PFSK-1 (cell line): ENCODE data around the gene ZBTB1.

Experiments used
- FOXP2 ChIP-seq: optimal IDR thresholded peaks from 2 replicates; pipeline ENCODE3; 2011; ENCODE audit warnings: borderline replicate concordance, control low read depth, inconsistent platforms; ENCODE audit not compliant: insufficient read depth; ENCODE audit errors: extremely low read length, extremely low read depth
- POLR2AphosphoS5 ChIP-seq: IDR thresholded peaks from 2 replicates; pipeline ENCODE4 v1.6.1; 2012; ENCODE audit warnings: low read depth, mild to moderate bottlenecking, control low read depth, low read length, moderate library complexity
- SIN3A ChIP-seq: IDR thresholded peaks from 2 replicates; pipeline ENCODE4 v1.6.1; 2012; ENCODE audit warnings: mild to moderate bottlenecking, low read length, moderate library complexity, borderline replicate concordance; ENCODE audit not compliant: insufficient read depth
- TAF1 ChIP-seq: IDR thresholded peaks from 2 replicates; pipeline ENCODE4 v1.6.1; 2012; ENCODE audit warnings: low read length, control low read depth, borderline replicate concordance; ENCODE audit not compliant: insufficient read depth
- TF ChIP-seq, protein P1 (sequence below), 2 experiments: IDR thresholded peaks; 2 replicates each; pipeline versions ENCODE4 v1.6.1 to v1.8.0; 2011 to 2012; ENCODE audit warnings: low read depth in 2 of 2, low read length in 2 of 2, control low read depth in 1 of 2, inconsistent platforms in 1 of 2, mild to moderate bottlenecking in 1 of 2, moderate library complexity in 1 of 2; ENCODE audit not compliant: insufficient read depth in 1 of 2

Gene ZBTB1

DNA sequence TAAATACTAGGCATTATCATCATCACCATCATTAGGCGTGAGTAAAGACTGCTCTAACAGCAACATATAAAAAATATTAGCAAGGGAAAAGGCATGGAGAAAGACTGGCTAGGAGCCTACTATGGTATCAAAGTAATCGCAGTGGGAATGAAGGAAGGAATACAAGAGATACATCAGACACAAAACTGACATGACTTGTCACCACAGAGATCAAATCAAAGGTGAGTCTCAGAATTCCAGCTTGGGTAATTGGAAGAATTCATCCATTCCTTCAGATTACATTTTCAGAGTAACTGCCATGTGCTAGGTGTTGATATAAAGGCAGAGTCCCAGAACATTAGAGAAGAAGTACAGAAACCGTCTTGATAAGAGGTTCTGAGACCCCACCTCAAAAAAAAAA is 11.1 kb upstream of the ZBTB1 start:
- TF ChIP-seq FOXP2 = no peak
- TF ChIP-seq, protein P1, sequence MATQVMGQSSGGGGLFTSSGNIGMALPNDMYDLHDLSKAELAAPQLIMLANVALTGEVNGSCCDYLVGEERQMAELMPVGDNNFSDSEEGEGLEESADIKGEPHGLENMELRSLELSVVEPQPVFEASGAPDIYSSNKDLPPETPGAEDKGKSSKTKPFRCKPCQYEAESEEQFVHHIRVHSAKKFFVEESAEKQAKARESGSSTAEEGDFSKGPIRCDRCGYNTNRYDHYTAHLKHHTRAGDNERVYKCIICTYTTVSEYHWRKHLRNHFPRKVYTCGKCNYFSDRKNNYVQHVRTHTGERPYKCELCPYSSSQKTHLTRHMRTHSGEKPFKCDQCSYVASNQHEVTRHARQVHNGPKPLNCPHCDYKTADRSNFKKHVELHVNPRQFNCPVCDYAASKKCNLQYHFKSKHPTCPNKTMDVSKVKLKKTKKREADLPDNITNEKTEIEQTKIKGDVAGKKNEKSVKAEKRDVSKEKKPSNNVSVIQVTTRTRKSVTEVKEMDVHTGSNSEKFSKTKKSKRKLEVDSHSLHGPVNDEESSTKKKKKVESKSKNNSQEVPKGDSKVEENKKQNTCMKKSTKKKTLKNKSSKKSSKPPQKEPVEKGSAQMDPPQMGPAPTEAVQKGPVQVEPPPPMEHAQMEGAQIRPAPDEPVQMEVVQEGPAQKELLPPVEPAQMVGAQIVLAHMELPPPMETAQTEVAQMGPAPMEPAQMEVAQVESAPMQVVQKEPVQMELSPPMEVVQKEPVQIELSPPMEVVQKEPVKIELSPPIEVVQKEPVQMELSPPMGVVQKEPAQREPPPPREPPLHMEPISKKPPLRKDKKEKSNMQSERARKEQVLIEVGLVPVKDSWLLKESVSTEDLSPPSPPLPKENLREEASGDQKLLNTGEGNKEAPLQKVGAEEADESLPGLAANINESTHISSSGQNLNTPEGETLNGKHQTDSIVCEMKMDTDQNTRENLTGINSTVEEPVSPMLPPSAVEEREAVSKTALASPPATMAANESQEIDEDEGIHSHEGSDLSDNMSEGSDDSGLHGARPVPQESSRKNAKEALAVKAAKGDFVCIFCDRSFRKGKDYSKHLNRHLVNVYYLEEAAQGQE (IDR thresholded peaks at IDR 0.05; ENCODE audit: insufficient read depth in 1 of 2, low read depth in 2 of 2, low read length in 2 of 2) = no peak
- no peak for TF ChIP-seq TAF1
- no peak for TF ChIP-seq SIN3A
- no peak for TF ChIP-seq POLR2AphosphoS5

DNA sequence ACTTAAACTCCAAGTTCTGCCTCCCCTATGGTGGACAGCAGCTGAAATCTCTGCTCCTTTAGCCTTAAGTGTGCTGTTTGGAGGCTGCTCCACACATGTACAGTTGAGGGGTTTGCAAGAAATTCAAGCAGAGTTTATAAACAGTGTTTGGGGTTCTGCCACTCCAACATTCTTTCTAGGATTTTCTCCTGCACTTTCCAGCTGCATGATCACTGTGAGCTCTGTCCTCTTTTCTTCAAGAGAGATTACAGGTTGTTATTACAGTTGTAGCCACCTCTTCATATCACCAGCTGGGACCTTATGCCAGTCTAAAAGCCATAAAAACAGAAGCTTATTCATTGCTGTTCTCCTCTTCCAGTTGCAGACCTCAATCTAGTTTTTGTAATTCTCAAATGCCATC is 9.3 kb upstream of the ZBTB1 start:
- TF ChIP-seq, protein P1 (IDR thresholded peaks at IDR 0.05; ENCODE audit: insufficient read depth in 1 of 2, low read depth in 2 of 2, low read length in 2 of 2) = no peak
- TF ChIP-seq FOXP2 = no peak
- TF ChIP-seq POLR2AphosphoS5 = no peak
- no peak for TF ChIP-seq TAF1
- no peak for TF ChIP-seq SIN3A

DNA sequence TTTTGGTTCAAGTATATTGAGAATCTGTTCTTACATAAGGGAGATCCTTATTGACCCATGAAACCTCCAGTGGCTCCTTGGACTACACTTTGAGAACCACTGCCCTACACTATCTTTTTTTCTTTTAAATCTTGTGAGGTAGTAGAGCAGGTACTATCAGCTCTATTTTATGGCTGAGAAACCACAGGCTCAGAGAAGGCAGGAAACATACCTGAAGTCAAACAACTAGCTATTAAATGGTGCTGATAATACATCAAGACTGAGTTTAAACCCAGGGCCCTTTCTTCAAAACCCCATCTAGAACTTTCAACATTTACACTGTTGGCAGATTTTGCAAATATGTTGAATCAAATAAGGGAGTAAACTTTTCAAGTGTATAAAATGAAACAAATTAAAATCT is 7.8 kb upstream of the ZBTB1 start:
- TF ChIP-seq FOXP2 = no peak
- TF ChIP-seq, protein P1 (IDR thresholded peaks at IDR 0.05; ENCODE audit: insufficient read depth in 1 of 2, low read depth in 2 of 2, low read length in 2 of 2) = no peak
- TF ChIP-seq TAF1 = no peak
- no peak for TF ChIP-seq SIN3A
- no peak for TF ChIP-seq POLR2AphosphoS5

DNA sequence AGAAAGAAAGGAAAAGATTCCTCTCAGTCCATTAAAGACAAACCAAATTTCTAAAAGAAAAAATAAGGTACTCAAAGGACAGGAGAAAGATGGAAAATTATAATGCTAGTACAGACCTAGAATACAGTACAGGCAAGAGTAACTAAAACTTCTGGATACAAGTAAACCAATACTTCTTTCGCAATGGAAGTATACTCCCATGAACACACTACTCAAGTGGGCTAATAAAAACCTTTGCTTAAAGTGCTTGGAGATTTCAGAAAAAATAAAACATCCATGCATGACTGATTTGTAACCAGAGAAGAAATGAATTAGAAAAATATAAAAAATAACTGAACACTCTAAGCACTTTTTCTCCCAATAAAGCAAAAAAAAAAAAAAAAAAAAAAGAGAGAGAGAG is 4.5 kb upstream of the ZBTB1 start:
- TF ChIP-seq TAF1 (no peak), FOXP2 (no peak), POLR2AphosphoS5 (no peak), SIN3A (no peak)
- TF ChIP-seq, protein P1 (IDR thresholded peaks at IDR 0.05; ENCODE audit: insufficient read depth in 1 of 2, low read depth in 2 of 2, low read length in 2 of 2) = no peak

DNA sequence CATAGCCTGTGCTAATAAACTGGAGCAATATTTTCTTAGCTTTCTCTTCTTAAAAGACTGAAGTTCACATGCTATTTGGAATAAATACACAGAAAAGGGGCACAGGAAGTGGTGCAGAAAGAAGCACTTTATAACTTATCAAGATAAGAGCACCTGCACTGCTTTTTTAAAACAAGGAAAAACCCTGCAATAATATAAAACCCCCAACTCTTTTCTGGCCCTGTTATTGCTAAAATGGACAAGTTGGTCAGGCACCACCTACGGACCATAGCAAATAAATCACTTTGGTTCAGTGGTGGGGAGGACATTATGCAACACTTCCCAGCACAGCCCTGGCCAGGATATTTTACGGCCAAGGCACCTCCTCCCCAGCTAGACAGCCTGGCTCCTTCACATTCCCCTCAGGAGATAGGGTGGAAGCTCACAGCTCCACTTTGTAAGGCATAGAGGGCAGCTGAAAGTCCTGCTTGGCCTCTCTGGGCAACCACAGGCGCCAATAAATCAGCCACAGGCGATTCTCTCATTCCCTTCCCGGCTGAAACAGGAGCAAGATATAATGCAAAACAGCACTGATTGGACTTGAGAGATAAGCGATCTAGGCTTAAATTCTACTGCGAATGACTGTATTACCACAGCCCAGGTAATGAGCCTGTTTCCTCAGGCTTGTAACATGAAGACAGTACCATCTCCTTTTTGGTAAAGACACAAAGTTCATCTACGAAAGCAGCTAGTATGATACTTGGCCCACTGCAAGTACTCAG is 3.0 kb upstream of the ZBTB1 start:
- no peak for TF ChIP-seq SIN3A
- TF ChIP-seq, protein P1 (IDR thresholded peaks at IDR 0.05; ENCODE audit: insufficient read depth in 1 of 2, low read depth in 2 of 2, low read length in 2 of 2) = no peak
- no peak for TF ChIP-seq FOXP2
- no peak for TF ChIP-seq TAF1
- no peak for TF ChIP-seq POLR2AphosphoS5
